Panc1 (cell line): Measurements from ENCODE around the gene UGDH. TPM values are rescaled to one million over a fixed set of nuclear protein-coding genes. Genes with fewer than 3 reads are reported as not detected.

Experiments used
- ATAC-seq: fragments of 200-7000 bp; cut with Tn5 transposase; 2 replicates; pipeline ENCODE4 v1.9.1; 2020; ENCODE audit warnings: mild to moderate bottlenecking, moderate library complexity
- BruUV-seq: library from RNA; stranded (reverse); fragments of 400-500 nt; replicated peaks from 2 replicates; lab custom pipeline; 2021; lab: Mats Ljungman, UMichigan
- CTCF ChIA-PET: fragments of 300-600 bp; sonication (Branson Sonifier 250); formaldehyde crosslinking; loops from one replicate; lab custom pipeline; 2022; ENCODE audit warnings: antibody characterized with exemption; lab: Charles Lee
- POLR2A ChIA-PET: fragments of 300-600 bp; sonication (Branson Sonifier 250); formaldehyde crosslinking; loops from one replicate; lab custom pipeline; 2022; ENCODE audit warnings: antibody characterized with exemption; lab: Charles Lee
- DNase-seq: peaks from one replicate; pipeline ENCODE4 v3.0.0-alpha.2; 2010; ENCODE audit warnings: low read depth, low spot score
- H3K27ac ChIP-seq: 2 replicates; pipeline ENCODE4 v1.5.1; 2011; ENCODE audit warnings: mild to moderate bottlenecking, low read length, inconsistent platforms
- H3K27me3 ChIP-seq: fragments of 200-500 bp; sonication (Bioruptor generic); 2 replicates; pipeline ENCODE4 v1.6.0; 2014; ENCODE audit warnings: low read length, inconsistent platforms; ENCODE audit not compliant: control insufficient read depth, insufficient read depth
- H3K36me3 ChIP-seq: fragments of 200-500 bp; sonication (Bioruptor generic); 2 replicates; pipeline ENCODE4 v1.5.1; 2014; ENCODE audit warnings: inconsistent platforms, mild to moderate bottlenecking, low read length, moderate library complexity; ENCODE audit not compliant: control insufficient read depth, insufficient read depth
- H3K4me1 ChIP-seq: 2 replicates; pipeline ENCODE4 v1.5.1; 2011; ENCODE audit warnings: inconsistent platforms, mild to moderate bottlenecking, low read length, moderate library complexity; ENCODE audit not compliant: control insufficient read depth, insufficient read depth
- H3K4me3 ChIP-seq, 2 experiments: 2 replicates each; pipeline ENCODE4 v1.5.1; 2011 to 2012; ENCODE audit warnings: low read depth in 2 of 2, low read length in 2 of 2, mild to moderate bottlenecking in 2 of 2, inconsistent platforms in 1 of 2, moderate library complexity in 1 of 2
- H3K9me3 ChIP-seq: fragments of 200-500 bp; sonication (Bioruptor generic); 2 replicates; pipeline ENCODE4 v1.5.1; 2014; ENCODE audit warnings: low read depth, mild to moderate bottlenecking, inconsistent platforms, low read length, moderate library complexity; ENCODE audit not compliant: control insufficient read depth, insufficient read depth
- CTCF ChIP-seq: fragments of 450-650 bp; IDR thresholded peaks from 2 replicates; pipeline ENCODE4 v1.5.1; 2017; ENCODE audit warnings: mild to moderate bottlenecking
- POLR2AphosphoS5 ChIP-seq: IDR thresholded peaks from 2 replicates; pipeline ENCODE4 v1.6.1; 2012; ENCODE audit warnings: mild to moderate bottlenecking, low read depth, low read length, moderate library complexity
- SIN3A ChIP-seq: IDR thresholded peaks from 2 replicates; pipeline ENCODE4 v1.6.1; 2012; ENCODE audit warnings: low read depth, mild to moderate bottlenecking, low read length, moderate library complexity, borderline replicate concordance; ENCODE audit not compliant: insufficient read depth
- TCF7L2 ChIP-seq: IDR thresholded peaks from 2 replicates; pipeline ENCODE4 v1.6.1; 2011; ENCODE audit warnings: mild to moderate bottlenecking, low read depth, low read length, inconsistent platforms
- in situ Hi-C: cut with HindIII; loops from 2 replicates; pipeline ENCODE4 v1.10.0; 2016; ENCODE audit warnings: low sequenced_read_pairs, low pct_unique_long_range_greater_than_20kb
- intact Hi-C: fragments of 100-400 bp; cut with micrococcal nuclease; formaldehyde crosslinking; loops from one replicate; pipeline ENCODE4 v1.10.0; 2022; ENCODE audit not compliant: unreplicated experiment
- total RNA-seq: library from RNA; stranded (reverse); gene quantifications from one replicate; pipeline ENCODE4 v1.2.1, GENCODE V29; 2021; ENCODE audit not compliant: unreplicated experiment
- TF ChIP-seq, protein P1 (sequence below), 2 experiments: IDR thresholded peaks; 2 replicates each; pipeline ENCODE4 v1.6.1; 2011 to 2012; ENCODE audit warnings: low read depth in 2 of 2, control low read depth in 1 of 2, low read length in 1 of 2, mild to moderate bottlenecking in 1 of 2, moderate library complexity in 1 of 2; ENCODE audit not compliant: insufficient read depth in 1 of 2

UGDH gene
- total RNA-seq, 1 experiment from 2014 or later = 373 TPM

GRCh38 chr4:39542611-39543012 is 15.4 kb upstream of the UGDH start:
- no peak for ATAC-seq
- Histone ChIP-seq H3K4me3 (no peak overlapping the region), H3K27me3 (no peaks in the 10 kb centered on the region), H3K4me1 (peaks cover 44% of the 10 kb centered on the region), H3K36me3 (no peaks in the 10 kb centered on the region), H3K9me3 (no peaks in the 10 kb centered on the region), H3K27ac (peak overlapping the region; percentile 95)
- no TSS peak for BruUV-seq
- POLR2A ChIA-PET = interaction anchor here (0.6 to 1.2 kb wide), 2 partner anchors 15 to 39 kb away, joined by 3 to 6 read pairs; partner anchors contain the start of gene UGDH
- intact Hi-C loops (no loop called here), in situ Hi-C loops (no loop called here)
- CTCF ChIA-PET = interaction anchor here (0.6 kb wide), 1 partner anchor 11 kb away, joined by 4 read pairs; no protein-coding TSS in a partner anchor
- DNase-seq = no peak
- TF ChIP-seq CTCF (no peak), POLR2AphosphoS5 (no peak), SIN3A (no peak), TCF7L2 (no peak)
- TF ChIP-seq, protein P1, sequence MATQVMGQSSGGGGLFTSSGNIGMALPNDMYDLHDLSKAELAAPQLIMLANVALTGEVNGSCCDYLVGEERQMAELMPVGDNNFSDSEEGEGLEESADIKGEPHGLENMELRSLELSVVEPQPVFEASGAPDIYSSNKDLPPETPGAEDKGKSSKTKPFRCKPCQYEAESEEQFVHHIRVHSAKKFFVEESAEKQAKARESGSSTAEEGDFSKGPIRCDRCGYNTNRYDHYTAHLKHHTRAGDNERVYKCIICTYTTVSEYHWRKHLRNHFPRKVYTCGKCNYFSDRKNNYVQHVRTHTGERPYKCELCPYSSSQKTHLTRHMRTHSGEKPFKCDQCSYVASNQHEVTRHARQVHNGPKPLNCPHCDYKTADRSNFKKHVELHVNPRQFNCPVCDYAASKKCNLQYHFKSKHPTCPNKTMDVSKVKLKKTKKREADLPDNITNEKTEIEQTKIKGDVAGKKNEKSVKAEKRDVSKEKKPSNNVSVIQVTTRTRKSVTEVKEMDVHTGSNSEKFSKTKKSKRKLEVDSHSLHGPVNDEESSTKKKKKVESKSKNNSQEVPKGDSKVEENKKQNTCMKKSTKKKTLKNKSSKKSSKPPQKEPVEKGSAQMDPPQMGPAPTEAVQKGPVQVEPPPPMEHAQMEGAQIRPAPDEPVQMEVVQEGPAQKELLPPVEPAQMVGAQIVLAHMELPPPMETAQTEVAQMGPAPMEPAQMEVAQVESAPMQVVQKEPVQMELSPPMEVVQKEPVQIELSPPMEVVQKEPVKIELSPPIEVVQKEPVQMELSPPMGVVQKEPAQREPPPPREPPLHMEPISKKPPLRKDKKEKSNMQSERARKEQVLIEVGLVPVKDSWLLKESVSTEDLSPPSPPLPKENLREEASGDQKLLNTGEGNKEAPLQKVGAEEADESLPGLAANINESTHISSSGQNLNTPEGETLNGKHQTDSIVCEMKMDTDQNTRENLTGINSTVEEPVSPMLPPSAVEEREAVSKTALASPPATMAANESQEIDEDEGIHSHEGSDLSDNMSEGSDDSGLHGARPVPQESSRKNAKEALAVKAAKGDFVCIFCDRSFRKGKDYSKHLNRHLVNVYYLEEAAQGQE (IDR thresholded peaks at IDR 0.05; ENCODE audit: insufficient read depth in 1 of 2, low read depth in 2 of 2, low read length in 1 of 2) = no peak

DNA sequence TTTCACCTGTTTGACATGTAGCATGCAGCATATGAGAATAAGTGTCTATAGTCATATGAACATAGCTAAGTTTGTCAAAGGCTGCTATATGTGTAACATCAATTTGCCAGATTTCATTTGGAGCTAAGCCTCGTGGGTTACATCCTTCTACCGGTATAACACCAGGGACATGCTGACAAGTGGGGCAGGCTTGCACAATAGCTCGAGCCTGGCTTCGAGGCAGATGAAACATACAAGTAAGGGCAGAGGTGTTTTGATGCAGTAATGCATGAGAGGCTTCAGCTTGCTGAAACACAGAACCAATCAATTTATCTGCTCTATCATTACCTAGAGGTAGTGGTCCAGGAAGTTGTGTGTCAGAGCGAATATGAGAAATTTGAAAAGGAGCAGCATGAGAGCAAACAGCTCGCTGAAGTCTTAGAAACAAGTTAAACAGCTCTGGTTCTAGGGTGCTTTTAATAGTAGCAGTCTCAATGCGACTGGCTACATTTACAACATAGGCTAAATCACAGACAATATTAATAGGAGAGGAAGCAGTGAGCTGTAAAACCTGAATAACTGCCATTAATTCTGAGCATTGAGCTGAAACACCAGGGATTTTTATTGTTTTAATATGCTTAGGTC is 14.9 kb upstream of the UGDH start:
- BruUV-seq = no TSS peak
- Histone ChIP-seq H3K4me3 (no peak overlapping the region), H3K27me3 (no peaks in the 10 kb centered on the region), H3K36me3 (no peaks in the 10 kb centered on the region), H3K27ac (peak overlapping the region; percentile 95), H3K9me3 (no peaks in the 10 kb centered on the region), H3K4me1 (peaks cover 44% of the 10 kb centered on the region)
- ChIA-PET POLR2A (no interaction called here), CTCF (no interaction called here)
- in situ Hi-C loops = no loop called here
- TF ChIP-seq TCF7L2 = no peak
- TF ChIP-seq, protein P1 (IDR thresholded peaks at IDR 0.05; ENCODE audit: insufficient read depth in 1 of 2, low read depth in 2 of 2, low read length in 1 of 2) = no peak
- no peak for TF ChIP-seq SIN3A
- no peak for TF ChIP-seq CTCF
- TF ChIP-seq POLR2AphosphoS5 = no peak
- intact Hi-C loops = no loop called here
- DNase-seq (no peak), ATAC-seq (no peak)
